Muscle of leg (tissue), 11 donors: Measurements from ENCODE around the gene ZNFX1. TPM values are rescaled to one million over a fixed set of nuclear protein-coding genes. Genes with fewer than 3 reads are reported as not detected.

ENCODE experiments used
- DNase-seq: peaks from one replicate; pipeline ENCODE4 v3.0.0; 2013
- H3K27ac ChIP-seq: one replicate; pipeline ENCODE4 v1.5.1; 2013; ENCODE audit warnings: mild to moderate bottlenecking, low read length, control low read depth
- H3K27me3 ChIP-seq: one replicate; pipeline ENCODE4 v1.6.1; 2013; ENCODE audit warnings: low read length; ENCODE audit not compliant: control insufficient read depth, insufficient read depth
- H3K36me3 ChIP-seq: one replicate; pipeline ENCODE4 v1.6.1; 2013; ENCODE audit warnings: low read length; ENCODE audit not compliant: control insufficient read depth, insufficient read depth
- H3K4me1 ChIP-seq: one replicate; pipeline ENCODE4 v1.6.1; 2013; ENCODE audit warnings: low read length; ENCODE audit not compliant: control insufficient read depth, insufficient read depth
- H3K4me3 ChIP-seq: one replicate; pipeline ENCODE4 v1.5.1; 2013; ENCODE audit warnings: low read length, control low read depth
- H3K9me3 ChIP-seq: replicated peaks from 2 replicates; pipeline ENCODE4 v1.6.1; 2013; ENCODE audit warnings: low read depth, low read length; ENCODE audit not compliant: control insufficient read depth
- WGBS: methylation state at CpG from one replicate; pipeline ENCODE4 v1.1.5; 2013; ENCODE audit warnings: missing lambda C conversion rate; ENCODE audit not compliant: insufficient coverage; 5-methylcytosine and 5-hydroxymethylcytosine counted together
- polyA plus RNA-seq, 8 donors: library from polyadenylated mRNA; unstranded; fragments of 120-200 nt; gene quantifications; one replicate each; pipeline versions ENCODE4 v1.2.1 to v1.2.3, GENCODE V29; 2013; ENCODE audit warnings: inconsistent platforms in 1 of 8, low replicate concordance in 1 of 8; ENCODE audit not compliant: insufficient read length in 8 of 8, insufficient read depth in 1 of 8
- total RNA-seq: library from RNA; stranded (reverse); fragments of 120-200 nt; gene quantifications from one replicate; pipeline ENCODE4 v1.2.4, GENCODE V29; 2013

The ZNFX1 gene
- total and polyA plus RNA-seq, 9 donors = 8.3 to 12.3 (median 10.2) TPM

DNA sequence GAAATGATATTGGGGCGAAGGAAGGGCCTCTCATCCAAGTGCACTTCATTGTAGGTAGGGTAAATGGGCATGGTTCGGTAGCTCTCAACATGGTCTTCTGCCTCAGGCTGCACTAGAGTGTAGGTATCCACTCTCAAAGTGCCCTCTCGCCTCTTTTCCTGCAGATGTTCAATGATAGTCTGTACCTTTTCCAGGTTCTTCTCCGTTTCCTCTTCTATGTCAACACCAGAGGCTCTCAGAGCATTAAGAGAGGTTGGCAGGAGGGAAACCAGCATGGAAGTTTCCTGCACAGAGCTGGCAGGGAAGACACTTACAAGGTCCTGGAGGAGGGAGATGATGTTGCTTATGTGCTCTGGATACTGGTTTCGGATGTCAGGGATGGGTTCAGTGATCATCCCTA, 7.1 kb downstream of the ZNFX1 start:
- H3K4me1 ChIP-seq = peaks cover 17% of the 10 kb centered on the region
- no peak overlapping the region for H3K4me3 ChIP-seq
- 100% methylated on average over 2 of the region's 5 CpGs for WGBS
- no peaks in the 10 kb centered on the region for H3K9me3 ChIP-seq
- H3K27ac ChIP-seq = peak overlapping the region; percentile 15
- H3K27me3 ChIP-seq = no peaks in the 10 kb centered on the region
- no peak for DNase-seq
- peaks cover 62% of the 10 kb centered on the region for H3K36me3 ChIP-seq

DNA sequence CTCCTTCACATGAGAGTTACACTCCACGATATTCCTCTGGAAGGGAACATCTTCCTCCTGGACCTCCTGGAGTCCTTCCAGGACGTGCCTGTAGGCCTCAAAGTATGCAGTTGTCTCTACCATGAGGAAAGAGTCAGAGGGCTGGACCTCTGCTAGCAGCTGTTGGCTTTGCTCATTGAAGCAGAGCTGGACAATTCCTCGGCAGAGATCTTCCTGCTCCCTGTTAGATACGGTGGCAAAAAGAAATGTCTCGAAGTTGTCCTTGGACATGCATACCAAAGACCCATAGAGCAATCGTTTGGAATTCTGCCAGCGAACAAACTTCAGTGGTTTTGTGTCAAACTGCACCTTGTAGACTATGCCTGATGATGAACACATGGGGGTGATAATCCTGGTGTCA, 7.7 kb downstream of the ZNFX1 start:
- Histone ChIP-seq H3K36me3 (peaks cover 61% of the 10 kb centered on the region), H3K27me3 (no peaks in the 10 kb centered on the region), H3K4me1 (peaks cover 16% of the 10 kb centered on the region), H3K27ac (peak overlapping the region; percentile 15), H3K4me3 (no peak overlapping the region), H3K9me3 (no peaks in the 10 kb centered on the region)
- WGBS = 78% methylated on average over 6 of the region's 7 CpGs
- DNase-seq = peak; percentile 58

DNA sequence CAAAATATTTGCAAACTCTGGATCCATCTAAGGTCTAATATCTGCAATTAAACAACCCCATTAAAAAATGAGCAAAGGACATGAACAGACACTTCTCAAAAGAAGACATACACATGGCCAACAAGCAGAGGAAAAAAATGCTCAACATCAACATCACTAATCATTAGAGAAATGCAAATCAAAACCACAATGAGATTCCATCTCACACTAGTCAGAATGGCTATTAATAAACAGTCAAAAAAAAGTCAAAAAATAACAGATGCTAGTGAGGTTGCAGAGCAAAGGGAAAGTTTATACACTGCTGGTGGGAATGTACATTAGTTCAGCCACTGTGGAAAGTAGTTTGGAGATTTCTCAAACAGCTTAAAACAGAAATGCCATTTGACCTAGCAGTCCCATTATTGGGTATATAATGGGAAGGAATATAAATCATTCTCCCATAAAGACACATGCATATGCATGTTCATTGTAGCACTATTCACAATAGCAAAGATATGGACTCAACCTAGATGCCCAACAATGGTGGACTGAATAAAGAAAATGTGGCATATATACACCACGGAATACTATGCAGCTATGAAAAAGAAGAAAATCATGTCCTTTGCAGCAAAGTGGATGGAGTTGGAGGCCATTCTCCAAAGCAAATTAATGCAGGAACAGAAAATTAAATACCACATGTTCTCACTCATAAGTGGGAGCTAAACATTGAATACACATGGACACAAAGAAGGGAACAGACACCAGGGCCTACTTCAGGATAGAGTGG, 9.1 kb downstream of the ZNFX1 start:
- Histone ChIP-seq H3K9me3 (no peaks in the 10 kb centered on the region), H3K27ac (no peak overlapping the region), H3K4me3 (no peak overlapping the region), H3K4me1 (peaks cover 16% of the 10 kb centered on the region), H3K27me3 (no peaks in the 10 kb centered on the region), H3K36me3 (peaks cover 68% of the 10 kb centered on the region)
- WGBS = no CpG with 5 or more reads among the region's 1 CpG
- DNase-seq = no peak

DNA sequence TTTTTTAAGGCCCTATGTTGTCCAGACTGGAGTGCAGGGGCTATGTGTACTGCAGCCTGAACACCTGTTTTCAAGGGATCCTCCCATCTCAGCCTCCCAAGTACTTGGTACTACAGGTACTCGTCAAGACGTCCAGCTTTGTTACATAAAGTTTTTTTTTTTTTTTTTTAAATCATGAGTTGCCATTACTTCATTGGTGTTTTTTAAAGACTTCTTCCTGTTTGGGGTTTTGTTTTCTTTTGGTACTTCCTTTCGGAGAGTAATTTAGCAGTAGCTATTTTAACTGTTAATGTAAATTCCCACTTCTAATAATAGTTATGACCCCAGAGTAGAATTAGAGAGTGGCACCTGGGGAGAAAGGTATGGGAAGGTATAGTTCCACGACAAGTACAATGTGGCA, 10.5 kb downstream of the ZNFX1 start:
- Histone ChIP-seq H3K4me3 (no peak overlapping the region), H3K4me1 (peaks cover 16% of the 10 kb centered on the region), H3K27ac (no peak overlapping the region), H3K36me3 (peaks cover 73% of the 10 kb centered on the region), H3K27me3 (no peaks in the 10 kb centered on the region), H3K9me3 (no peaks in the 10 kb centered on the region)
- DNase-seq = no peak
- no CpG with 5 or more reads among the region's 4 CpGs for WGBS

DNA sequence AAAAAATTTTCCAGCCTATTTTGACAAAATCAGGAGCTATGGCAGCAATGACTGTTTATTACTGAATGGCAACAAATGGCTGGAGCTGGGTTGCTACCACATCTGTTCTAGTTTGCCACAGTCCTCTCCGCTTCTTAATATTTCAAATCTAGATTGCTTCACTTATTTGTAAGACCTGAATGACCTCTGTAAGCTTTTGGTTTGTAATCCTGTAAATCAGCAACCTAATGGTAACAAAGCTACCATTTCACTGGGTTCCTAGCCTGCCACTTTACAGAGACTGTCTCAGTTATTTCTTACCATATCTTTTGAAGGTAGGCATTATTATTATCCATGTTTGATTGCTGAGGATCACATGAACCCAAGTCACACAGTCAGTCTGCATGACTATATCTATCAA, 15.4 kb downstream of the ZNFX1 start:
- peaks cover 74% of the 10 kb centered on the region for H3K36me3 ChIP-seq
- H3K27ac ChIP-seq = no peak overlapping the region
- no peaks in the 10 kb centered on the region for H3K9me3 ChIP-seq
- H3K4me3 ChIP-seq = no peak overlapping the region
- H3K27me3 ChIP-seq = no peaks in the 10 kb centered on the region
- WGBS = no CpG with 5 or more reads among the region's 1 CpG
- DNase-seq = no peak
- H3K4me1 ChIP-seq = no peaks in the 10 kb centered on the region

DNA sequence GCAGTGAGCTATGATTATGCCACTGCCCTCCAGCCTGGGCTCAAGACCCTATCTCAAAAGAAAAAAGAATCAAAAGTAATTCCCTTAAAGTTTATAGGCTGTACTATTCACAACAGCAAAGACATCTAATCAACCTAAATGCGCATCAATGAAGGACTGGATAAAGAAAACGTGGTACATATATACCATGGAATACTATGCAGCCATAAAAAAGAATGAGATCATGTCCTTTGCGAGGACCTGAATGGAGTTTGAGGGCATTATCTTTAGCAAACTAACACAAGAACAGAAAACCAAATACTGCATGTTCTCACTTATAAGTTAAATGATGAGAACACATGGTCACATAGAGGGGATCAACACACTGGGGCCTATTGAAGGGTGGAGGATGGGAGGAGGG, 16.7 kb downstream of the ZNFX1 start:
- DNase-seq = no peak
- no CpG with 5 or more reads among the region's 3 CpGs for WGBS
- Histone ChIP-seq H3K36me3 (peaks cover 82% of the 10 kb centered on the region), H3K27ac (no peak overlapping the region), H3K9me3 (no peaks in the 10 kb centered on the region), H3K27me3 (no peaks in the 10 kb centered on the region), H3K4me1 (no peaks in the 10 kb centered on the region), H3K4me3 (no peak overlapping the region)

DNA sequence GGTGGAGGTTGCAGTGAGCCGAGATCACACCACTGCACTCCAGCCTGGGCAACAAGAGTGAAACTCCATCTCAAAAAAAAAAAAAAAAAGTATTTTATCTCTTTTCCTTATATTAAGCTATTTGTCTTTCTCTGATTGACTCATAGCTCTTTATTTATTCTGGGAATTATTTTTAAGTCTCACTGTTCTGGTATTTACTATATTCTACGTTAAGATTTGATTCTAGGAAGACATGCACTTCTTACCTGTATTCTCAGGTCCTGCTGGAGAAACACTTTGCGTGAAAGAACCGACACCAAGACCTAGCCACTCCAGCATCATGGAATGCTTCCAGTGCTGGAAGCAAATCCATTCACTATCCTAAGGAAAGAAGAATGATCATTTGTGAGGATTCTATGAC, 17.6 kb downstream of the ZNFX1 start:
- Histone ChIP-seq H3K36me3 (peaks cover 83% of the 10 kb centered on the region), H3K9me3 (no peaks in the 10 kb centered on the region), H3K27me3 (no peaks in the 10 kb centered on the region), H3K4me3 (no peak overlapping the region), H3K27ac (no peak overlapping the region), H3K4me1 (no peaks in the 10 kb centered on the region)
- DNase-seq = no peak
- WGBS = no CpG with 5 or more reads among the region's 4 CpGs

DNA sequence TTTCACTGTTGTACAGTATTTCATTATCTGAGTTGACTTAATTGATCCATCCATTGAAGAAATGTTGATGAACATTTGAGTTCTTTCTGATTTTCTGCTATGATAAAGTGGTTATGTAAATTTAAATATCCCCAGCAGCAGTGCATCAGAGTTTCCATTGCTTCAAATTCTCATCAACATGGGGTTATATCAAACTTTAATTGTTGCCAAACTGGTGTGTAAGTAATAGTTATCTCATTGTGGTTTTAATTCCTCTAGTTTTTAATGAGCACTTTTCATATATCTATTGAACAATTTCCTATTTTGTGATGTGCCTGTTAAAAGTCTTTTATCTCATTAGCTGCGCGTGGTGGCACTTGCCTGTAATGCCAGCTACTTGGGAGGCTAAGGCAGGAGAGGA, 18.1 kb downstream of the ZNFX1 start:
- H3K4me3 ChIP-seq = no peak overlapping the region
- DNase-seq = no peak
- no peaks in the 10 kb centered on the region for H3K27me3 ChIP-seq
- no CpG with 5 or more reads among the region's 2 CpGs for WGBS
- no peaks in the 10 kb centered on the region for H3K4me1 ChIP-seq
- H3K27ac ChIP-seq = no peak overlapping the region
- H3K9me3 ChIP-seq = no peaks in the 10 kb centered on the region
- peaks cover 82% of the 10 kb centered on the region for H3K36me3 ChIP-seq

DNA sequence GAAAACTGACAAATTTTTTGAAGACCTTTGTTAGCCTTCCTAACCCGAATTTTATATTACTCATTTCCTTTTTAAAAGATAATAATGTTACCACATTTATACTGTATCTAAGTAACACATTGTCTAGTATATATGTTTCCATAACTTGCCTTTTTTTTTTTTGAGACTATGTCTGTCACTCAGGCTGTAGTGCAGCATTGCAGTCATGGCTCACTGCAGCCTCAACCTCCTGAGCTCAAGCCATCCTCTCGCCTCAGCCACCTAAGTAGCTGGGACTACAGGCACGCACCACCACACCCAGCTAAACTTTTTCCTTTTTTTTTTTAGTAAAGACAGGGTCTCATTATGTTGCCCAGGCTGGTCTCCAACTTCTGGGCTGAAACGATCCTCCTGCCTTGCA, 18.6 kb downstream of the ZNFX1 start:
- Histone ChIP-seq H3K4me3 (no peak overlapping the region), H3K36me3 (peaks cover 82% of the 10 kb centered on the region), H3K27ac (no peak overlapping the region), H3K4me1 (no peaks in the 10 kb centered on the region), H3K9me3 (no peaks in the 10 kb centered on the region), H3K27me3 (no peaks in the 10 kb centered on the region)
- DNase-seq = no peak
- WGBS = 50% methylated on average over 2 of the region's 4 CpGs

DNA sequence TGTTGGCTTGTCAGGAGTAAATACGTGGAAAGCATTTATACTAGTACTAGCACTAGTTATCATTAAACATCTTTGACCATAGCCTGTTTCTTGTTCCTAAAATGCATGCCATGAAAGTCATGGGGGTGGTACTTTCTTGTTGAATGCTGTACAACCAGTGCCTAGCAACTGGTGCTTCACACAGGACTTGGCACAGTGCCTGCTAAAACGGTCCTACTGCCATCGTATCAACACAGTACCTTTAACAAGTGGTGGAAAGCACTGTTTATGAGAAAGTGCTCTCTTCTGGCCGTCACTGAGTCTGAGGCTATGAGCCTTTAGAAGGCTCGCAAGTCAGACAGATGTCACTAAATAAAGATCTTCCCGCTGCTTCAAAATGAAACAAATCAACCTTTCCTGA, 21.6 kb downstream of the ZNFX1 start:
- H3K27me3 ChIP-seq = no peaks in the 10 kb centered on the region
- no peaks in the 10 kb centered on the region for H3K9me3 ChIP-seq
- WGBS = no CpG with 5 or more reads among the region's 6 CpGs
- no peak for DNase-seq
- no peak overlapping the region for H3K4me3 ChIP-seq
- no peaks in the 10 kb centered on the region for H3K4me1 ChIP-seq
- H3K27ac ChIP-seq = no peak overlapping the region
- peaks cover 83% of the 10 kb centered on the region for H3K36me3 ChIP-seq
